ENCODE data around the gene SDK2. TPM values are rescaled to one million over a fixed set of nuclear protein-coding genes. Genes with fewer than 3 reads are reported as not detected.

SDK2 gene
- total and polyA plus RNA-seq, 2 of the 8 experiments (the other 6 are each of a cell fraction or from before 2014, with no cell fraction given), result 3.9 to 4.1 TPM

DNA sequence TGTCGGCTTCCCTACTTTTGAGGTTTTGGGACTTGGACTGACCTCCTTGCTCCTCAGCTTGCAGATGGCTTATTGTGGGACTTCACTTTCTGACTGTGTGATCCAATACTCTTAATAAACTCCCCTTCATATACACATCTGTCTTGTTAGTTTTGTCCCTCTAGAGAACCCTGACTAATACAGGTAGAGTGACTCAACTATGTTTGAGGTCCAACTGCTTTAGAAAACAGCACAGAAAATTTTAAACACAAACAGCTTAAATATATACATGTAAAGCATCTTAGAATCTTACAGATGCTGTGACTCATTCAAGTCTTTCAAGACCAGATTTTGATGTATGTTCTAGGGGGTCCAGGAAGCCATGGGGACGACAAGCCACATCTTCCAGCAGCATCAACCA, 11.7 kb downstream of the SDK2 start (continued):
- TF ChIP-seq, protein P1, sequence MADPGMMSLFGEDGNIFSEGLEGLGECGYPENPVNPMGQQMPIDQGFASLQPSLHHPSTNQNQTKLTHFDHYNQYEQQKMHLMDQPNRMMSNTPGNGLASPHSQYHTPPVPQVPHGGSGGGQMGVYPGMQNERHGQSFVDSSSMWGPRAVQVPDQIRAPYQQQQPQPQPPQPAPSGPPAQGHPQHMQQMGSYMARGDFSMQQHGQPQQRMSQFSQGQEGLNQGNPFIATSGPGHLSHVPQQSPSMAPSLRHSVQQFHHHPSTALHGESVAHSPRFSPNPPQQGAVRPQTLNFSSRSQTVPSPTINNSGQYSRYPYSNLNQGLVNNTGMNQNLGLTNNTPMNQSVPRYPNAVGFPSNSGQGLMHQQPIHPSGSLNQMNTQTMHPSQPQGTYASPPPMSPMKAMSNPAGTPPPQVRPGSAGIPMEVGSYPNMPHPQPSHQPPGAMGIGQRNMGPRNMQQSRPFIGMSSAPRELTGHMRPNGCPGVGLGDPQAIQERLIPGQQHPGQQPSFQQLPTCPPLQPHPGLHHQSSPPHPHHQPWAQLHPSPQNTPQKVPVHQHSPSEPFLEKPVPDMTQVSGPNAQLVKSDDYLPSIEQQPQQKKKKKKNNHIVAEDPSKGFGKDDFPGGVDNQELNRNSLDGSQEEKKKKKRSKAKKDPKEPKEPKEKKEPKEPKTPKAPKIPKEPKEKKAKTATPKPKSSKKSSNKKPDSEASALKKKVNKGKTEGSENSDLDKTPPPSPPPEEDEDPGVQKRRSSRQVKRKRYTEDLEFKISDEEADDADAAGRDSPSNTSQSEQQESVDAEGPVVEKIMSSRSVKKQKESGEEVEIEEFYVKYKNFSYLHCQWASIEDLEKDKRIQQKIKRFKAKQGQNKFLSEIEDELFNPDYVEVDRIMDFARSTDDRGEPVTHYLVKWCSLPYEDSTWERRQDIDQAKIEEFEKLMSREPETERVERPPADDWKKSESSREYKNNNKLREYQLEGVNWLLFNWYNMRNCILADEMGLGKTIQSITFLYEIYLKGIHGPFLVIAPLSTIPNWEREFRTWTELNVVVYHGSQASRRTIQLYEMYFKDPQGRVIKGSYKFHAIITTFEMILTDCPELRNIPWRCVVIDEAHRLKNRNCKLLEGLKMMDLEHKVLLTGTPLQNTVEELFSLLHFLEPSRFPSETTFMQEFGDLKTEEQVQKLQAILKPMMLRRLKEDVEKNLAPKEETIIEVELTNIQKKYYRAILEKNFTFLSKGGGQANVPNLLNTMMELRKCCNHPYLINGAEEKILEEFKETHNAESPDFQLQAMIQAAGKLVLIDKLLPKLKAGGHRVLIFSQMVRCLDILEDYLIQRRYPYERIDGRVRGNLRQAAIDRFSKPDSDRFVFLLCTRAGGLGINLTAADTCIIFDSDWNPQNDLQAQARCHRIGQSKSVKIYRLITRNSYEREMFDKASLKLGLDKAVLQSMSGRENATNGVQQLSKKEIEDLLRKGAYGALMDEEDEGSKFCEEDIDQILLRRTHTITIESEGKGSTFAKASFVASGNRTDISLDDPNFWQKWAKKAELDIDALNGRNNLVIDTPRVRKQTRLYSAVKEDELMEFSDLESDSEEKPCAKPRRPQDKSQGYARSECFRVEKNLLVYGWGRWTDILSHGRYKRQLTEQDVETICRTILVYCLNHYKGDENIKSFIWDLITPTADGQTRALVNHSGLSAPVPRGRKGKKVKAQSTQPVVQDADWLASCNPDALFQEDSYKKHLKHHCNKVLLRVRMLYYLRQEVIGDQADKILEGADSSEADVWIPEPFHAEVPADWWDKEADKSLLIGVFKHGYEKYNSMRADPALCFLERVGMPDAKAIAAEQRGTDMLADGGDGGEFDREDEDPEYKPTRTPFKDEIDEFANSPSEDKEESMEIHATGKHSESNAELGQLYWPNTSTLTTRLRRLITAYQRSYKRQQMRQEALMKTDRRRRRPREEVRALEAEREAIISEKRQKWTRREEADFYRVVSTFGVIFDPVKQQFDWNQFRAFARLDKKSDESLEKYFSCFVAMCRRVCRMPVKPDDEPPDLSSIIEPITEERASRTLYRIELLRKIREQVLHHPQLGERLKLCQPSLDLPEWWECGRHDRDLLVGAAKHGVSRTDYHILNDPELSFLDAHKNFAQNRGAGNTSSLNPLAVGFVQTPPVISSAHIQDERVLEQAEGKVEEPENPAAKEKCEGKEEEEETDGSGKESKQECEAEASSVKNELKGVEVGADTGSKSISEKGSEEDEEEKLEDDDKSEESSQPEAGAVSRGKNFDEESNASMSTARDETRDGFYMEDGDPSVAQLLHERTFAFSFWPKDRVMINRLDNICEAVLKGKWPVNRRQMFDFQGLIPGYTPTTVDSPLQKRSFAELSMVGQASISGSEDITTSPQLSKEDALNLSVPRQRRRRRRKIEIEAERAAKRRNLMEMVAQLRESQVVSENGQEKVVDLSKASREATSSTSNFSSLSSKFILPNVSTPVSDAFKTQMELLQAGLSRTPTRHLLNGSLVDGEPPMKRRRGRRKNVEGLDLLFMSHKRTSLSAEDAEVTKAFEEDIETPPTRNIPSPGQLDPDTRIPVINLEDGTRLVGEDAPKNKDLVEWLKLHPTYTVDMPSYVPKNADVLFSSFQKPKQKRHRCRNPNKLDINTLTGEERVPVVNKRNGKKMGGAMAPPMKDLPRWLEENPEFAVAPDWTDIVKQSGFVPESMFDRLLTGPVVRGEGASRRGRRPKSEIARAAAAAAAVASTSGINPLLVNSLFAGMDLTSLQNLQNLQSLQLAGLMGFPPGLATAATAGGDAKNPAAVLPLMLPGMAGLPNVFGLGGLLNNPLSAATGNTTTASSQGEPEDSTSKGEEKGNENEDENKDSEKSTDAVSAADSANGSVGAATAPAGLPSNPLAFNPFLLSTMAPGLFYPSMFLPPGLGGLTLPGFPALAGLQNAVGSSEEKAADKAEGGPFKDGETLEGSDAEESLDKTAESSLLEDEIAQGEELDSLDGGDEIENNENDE (IDR thresholded peaks at IDR 0.05; ENCODE audit: insufficient replicate concordance, low read length), result no peak
- no peak for TF ChIP-seq FOSL1 (IDR thresholded peaks at IDR 0.05; ENCODE audit: insufficient read depth, low read depth, low read length)
